ENCODE results near the gene USP11.

GRCh38 chrX:47221756-47222155, 11.1 kb upstream of the USP11 start:
- TF ChIP-seq EZH2 (IDR thresholded peaks at IDR 0.05; ENCODE audit: borderline replicate concordance, low read depth, low read length, severe bottlenecking), result no peak
- no peak for TF ChIP-seq CTCF (IDR thresholded peaks at IDR 0.05; ENCODE audit: borderline replicate concordance, extremely low read depth, low read length, poor library complexity, severe bottlenecking)
